Raji (cell line): Measurements from ENCODE around the gene TMEM150C.

Source experiments
- POLR2A ChIP-seq: IDR thresholded peaks from 2 replicates; pipeline ENCODE4 v1.6.1; 2011; ENCODE audit warnings: low read depth, low read length, control low read depth; ENCODE audit not compliant: insufficient read depth

TMEM150C gene

GRCh38 chr4:82583897-82584587 is 22.3 kb upstream of the TMEM150C start:
- TF ChIP-seq POLR2A: no peak

- TF ChIP-seq POLR2A: no peak
These were observed 18.1 kb upstream of the TMEM150C start for GRCh38 chr4:82579932-82580331.

- no peak for TF ChIP-seq POLR2A
These were observed 17.1 kb upstream of the TMEM150C start for GRCh38 chr4:82578935-82579334.

GRCh38 chr4:82577451-82577850 is 15.7 kb upstream of the TMEM150C start:
- TF ChIP-seq POLR2A: no peak

GRCh38 chr4:82569727-82570126 is 7.9 kb upstream of the TMEM150C start:
- no peak for TF ChIP-seq POLR2A

GRCh38 chr4:82569076-82569475 is 7.3 kb upstream of the TMEM150C start:
- no peak for TF ChIP-seq POLR2A

- no peak for TF ChIP-seq POLR2A
These were observed 5.7 kb upstream of the TMEM150C start for GRCh38 chr4:82567444-82567843.

GRCh38 chr4:82562564-82562854 is 721 bp upstream of the TMEM150C start:
- TF ChIP-seq POLR2A: no peak

GRCh38 chr4:82560853-82561785 is 669 bp downstream of the TMEM150C start:
- no peak for TF ChIP-seq POLR2A

GRCh38 chr4:82559735-82560120 is 2.1 kb downstream of the TMEM150C start:
- no peak for TF ChIP-seq POLR2A

- no peak for TF ChIP-seq POLR2A
These were observed 6.5 kb downstream of the TMEM150C start for GRCh38 chr4:82555276-82555675.

- TF ChIP-seq POLR2A: no peak
These were observed 8.8 kb downstream of the TMEM150C start for GRCh38 chr4:82553020-82553419.

- no peak for TF ChIP-seq POLR2A
These were observed 10.1 kb downstream of the TMEM150C start for GRCh38 chr4:82551734-82552133.

GRCh38 chr4:82543131-82543530 is 18.7 kb downstream of the TMEM150C start:
- TF ChIP-seq POLR2A: no peak

GRCh38 chr4:82542642-82543041 is 19.1 kb downstream of the TMEM150C start:
- TF ChIP-seq POLR2A: no peak

- no peak for TF ChIP-seq POLR2A
These were observed 32.5 kb downstream of the TMEM150C start for GRCh38 chr4:82529322-82529721.
